ENCODE measurements around the gene SACS. TPM values are rescaled to one million over a fixed set of nuclear protein-coding genes. Genes with fewer than 3 reads are reported as not detected.

The SACS gene
- total RNA-seq, 1 donor from 2014 or later = 75.4 TPM

DNA sequence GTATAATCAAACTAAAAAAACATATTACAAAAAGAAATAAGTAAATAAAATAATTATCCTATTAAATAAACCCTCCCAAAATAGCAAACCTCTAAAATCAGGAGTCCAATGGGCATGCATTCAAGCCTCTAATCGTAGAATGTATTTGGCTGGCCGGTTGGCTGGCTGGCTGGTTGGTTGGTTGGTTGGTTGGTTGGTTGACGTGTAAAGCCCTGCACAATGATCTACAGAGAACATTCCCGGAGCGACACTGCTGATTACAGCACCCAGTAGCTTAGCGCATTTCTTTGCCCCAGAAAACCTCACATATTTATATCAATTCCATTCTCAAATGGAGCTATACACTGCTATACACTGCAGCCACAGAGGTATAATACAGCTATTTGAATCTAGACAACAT lies 65.6 kb downstream of the SACS start:
- H3K27me3 Mint-ChIP-seq (ENCODE audit: low read depth) = no peaks in the 10 kb centered on the region

GRCh38 chr13:23365652-23366051 lies 67.8 kb downstream of the SACS start:
- DNase-seq (ENCODE audit: low read depth, low spot score) = no peak
- Mint-ChIP-seq H3K4me3 (no peak overlapping the region), H3K4me1 (peaks cover 6% of the 10 kb centered on the region), H3K27ac (ENCODE audit: unreplicated experiment) (peak overlapping the region; percentile 60), H3K9me3 (no peaks in the 10 kb centered on the region), H3K36me3 (ENCODE audit: low read depth) (peaks cover 31% of the 10 kb centered on the region), H3K27me3 (ENCODE audit: low read depth) (no peaks in the 10 kb centered on the region)
- TF ChIP-seq, protein P1, sequence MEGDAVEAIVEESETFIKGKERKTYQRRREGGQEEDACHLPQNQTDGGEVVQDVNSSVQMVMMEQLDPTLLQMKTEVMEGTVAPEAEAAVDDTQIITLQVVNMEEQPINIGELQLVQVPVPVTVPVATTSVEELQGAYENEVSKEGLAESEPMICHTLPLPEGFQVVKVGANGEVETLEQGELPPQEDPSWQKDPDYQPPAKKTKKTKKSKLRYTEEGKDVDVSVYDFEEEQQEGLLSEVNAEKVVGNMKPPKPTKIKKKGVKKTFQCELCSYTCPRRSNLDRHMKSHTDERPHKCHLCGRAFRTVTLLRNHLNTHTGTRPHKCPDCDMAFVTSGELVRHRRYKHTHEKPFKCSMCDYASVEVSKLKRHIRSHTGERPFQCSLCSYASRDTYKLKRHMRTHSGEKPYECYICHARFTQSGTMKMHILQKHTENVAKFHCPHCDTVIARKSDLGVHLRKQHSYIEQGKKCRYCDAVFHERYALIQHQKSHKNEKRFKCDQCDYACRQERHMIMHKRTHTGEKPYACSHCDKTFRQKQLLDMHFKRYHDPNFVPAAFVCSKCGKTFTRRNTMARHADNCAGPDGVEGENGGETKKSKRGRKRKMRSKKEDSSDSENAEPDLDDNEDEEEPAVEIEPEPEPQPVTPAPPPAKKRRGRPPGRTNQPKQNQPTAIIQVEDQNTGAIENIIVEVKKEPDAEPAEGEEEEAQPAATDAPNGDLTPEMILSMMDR (conservative IDR thresholded peaks at IDR 0.05) = no peak

More for the DNA sequence above, 65.6 kb downstream of the SACS start:
- Mint-ChIP-seq H3K27ac (ENCODE audit: unreplicated experiment) (no peak overlapping the region), H3K4me1 (peaks cover 20% of the 10 kb centered on the region), H3K9me3 (no peaks in the 10 kb centered on the region), H3K36me3 (ENCODE audit: low read depth) (peaks cover 41% of the 10 kb centered on the region), H3K4me3 (no peak overlapping the region)
- no peak for DNase-seq (ENCODE audit: low read depth, low spot score)
- TF ChIP-seq, protein P1 (conservative IDR thresholded peaks at IDR 0.05) = no peak

DNA sequence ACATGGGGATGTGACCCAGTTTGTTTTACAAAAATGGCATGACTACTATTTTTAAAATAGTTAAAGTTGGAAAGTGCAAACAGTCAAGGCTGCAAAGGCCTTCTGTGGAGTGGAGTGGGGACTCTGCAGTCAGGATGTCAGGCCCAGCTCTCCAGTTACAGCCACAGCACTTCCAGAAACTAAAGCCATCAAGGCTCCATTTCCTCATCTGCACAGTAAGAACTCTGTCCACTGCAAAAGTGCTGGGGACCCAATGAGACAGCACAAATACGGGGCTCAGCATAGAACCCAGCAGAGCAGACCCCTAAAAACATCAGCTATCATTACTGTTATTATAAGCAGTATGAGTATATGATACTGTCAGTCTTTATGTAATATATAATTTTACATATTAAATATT lies 73.6 kb downstream of the SACS start:
- no peak overlapping the region for H3K4me3 Mint-ChIP-seq
- no peaks in the 10 kb centered on the region for H3K4me1 Mint-ChIP-seq
- H3K27me3 Mint-ChIP-seq (ENCODE audit: low read depth) = no peaks in the 10 kb centered on the region
- H3K36me3 Mint-ChIP-seq (ENCODE audit: low read depth) = peaks cover 11% of the 10 kb centered on the region
- no peak for DNase-seq (ENCODE audit: low read depth, low spot score)
- H3K27ac Mint-ChIP-seq (ENCODE audit: unreplicated experiment) = no peak overlapping the region
- TF ChIP-seq, protein P1 (conservative IDR thresholded peaks at IDR 0.05) = no peak
- no peaks in the 10 kb centered on the region for H3K9me3 Mint-ChIP-seq

- TF ChIP-seq, protein P1 (conservative IDR thresholded peaks at IDR 0.05) = no peak
- no peak overlapping the region for H3K27ac Mint-ChIP-seq (ENCODE audit: unreplicated experiment)
- H3K9me3 Mint-ChIP-seq = no peaks in the 10 kb centered on the region
- no peaks in the 10 kb centered on the region for H3K4me1 Mint-ChIP-seq
- H3K27me3 Mint-ChIP-seq (ENCODE audit: low read depth) = no peaks in the 10 kb centered on the region
- no peak for DNase-seq (ENCODE audit: low read depth, low spot score)
- H3K36me3 Mint-ChIP-seq (ENCODE audit: low read depth) = peaks cover 7% of the 10 kb centered on the region
- no peak overlapping the region for H3K4me3 Mint-ChIP-seq
Measured at GRCh38 chr13:23357349-23357748, 76.2 kb downstream of the SACS start.

- TF ChIP-seq, protein P1 (conservative IDR thresholded peaks at IDR 0.05) = no peak
- H3K9me3 Mint-ChIP-seq = peaks cover 2% of the 10 kb centered on the region
- H3K27ac Mint-ChIP-seq (ENCODE audit: unreplicated experiment) = no peak overlapping the region
- H3K4me3 Mint-ChIP-seq = no peak overlapping the region
- DNase-seq (ENCODE audit: low read depth, low spot score) = no peak
- H3K27me3 Mint-ChIP-seq (ENCODE audit: low read depth) = no peaks in the 10 kb centered on the region
- peaks cover 15% of the 10 kb centered on the region for H3K36me3 Mint-ChIP-seq (ENCODE audit: low read depth)
- H3K4me1 Mint-ChIP-seq = no peaks in the 10 kb centered on the region
Measured at GRCh38 chr13:23356368-23356767, 77.1 kb downstream of the SACS start.

DNA sequence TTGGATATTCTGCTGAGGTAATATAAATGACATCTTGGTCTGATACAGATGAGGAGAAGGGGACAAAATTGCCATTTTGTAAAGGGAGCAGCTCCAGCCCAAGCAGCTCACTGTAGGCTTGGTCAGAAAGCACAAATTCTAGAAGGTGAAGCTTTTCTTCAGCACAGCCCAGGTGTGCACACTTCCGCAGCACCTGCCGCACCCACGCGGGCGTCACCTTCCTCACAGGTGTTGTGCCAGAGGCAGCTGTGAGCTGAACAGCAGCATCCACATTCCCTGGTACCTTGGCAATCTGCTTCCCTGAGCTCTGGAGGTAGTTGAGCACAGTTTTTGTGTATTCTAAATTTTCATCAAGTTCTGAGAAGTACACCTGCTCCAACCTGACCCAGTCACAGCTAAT lies 79.0 kb downstream of the SACS start:
- DNase-seq (ENCODE audit: low read depth, low spot score) = no peak
- Mint-ChIP-seq H3K4me1 (no peaks in the 10 kb centered on the region), H3K27me3 (ENCODE audit: low read depth) (no peaks in the 10 kb centered on the region), H3K9me3 (peaks cover 2% of the 10 kb centered on the region), H3K27ac (ENCODE audit: unreplicated experiment) (no peak overlapping the region), H3K36me3 (ENCODE audit: low read depth) (peaks cover 26% of the 10 kb centered on the region), H3K4me3 (no peak overlapping the region)
- TF ChIP-seq, protein P1 (conservative IDR thresholded peaks at IDR 0.05) = no peak

All from neural crest cell (in vitro differentiated cells).